A549 (cell line): ENCODE measurements around the gene ARID1B.

Experiments used
- BCL3 ChIP-seq: fragments of >200 bp; sonication (Bioruptor Twin); formaldehyde crosslinking; IDR thresholded peaks from 3 replicates; pipeline ENCODE4 v1.6.1; 2016
- CTCF ChIP-seq: fragments of >200 bp; sonication (Bioruptor Twin); formaldehyde crosslinking; IDR thresholded peaks from 3 replicates; pipeline ENCODE4 v1.5.1; 2016
- ELK1 ChIP-seq: fragments of 150-350 bp; IDR thresholded peaks from 2 replicates; pipeline ENCODE4 v1.6.1; 2014; ENCODE audit warnings: low read depth, mild to moderate bottlenecking, low read length
- EP300 ChIP-seq, 2 experiments: fragments of >200 bp; sonication (Bioruptor Twin); formaldehyde crosslinking; IDR thresholded peaks; 2 replicates in 1 of 2; 3 replicates in 1 of 2; pipeline ENCODE4 v1.6.1; 2016 to 2017
- HDAC2 ChIP-seq: fragments of 200-600 bp; sonication (generic); IDR thresholded peaks from 2 replicates; pipeline ENCODE4 v1.6.1; 2016
- KDM1A ChIP-seq: fragments of 200-600 bp; sonication (generic); IDR thresholded peaks from 2 replicates; pipeline ENCODE4 v1.6.1; 2016; ENCODE audit warnings: low read depth, mild to moderate bottlenecking
- MAX ChIP-seq: IDR thresholded peaks from 2 replicates; pipeline ENCODE4 v1.6.1; 2012
- NR3C1 ChIP-seq: fragments of >200 bp; sonication (Bioruptor Twin); formaldehyde crosslinking; IDR thresholded peaks from 3 replicates; pipeline ENCODE4 v1.6.1; 2017
- RCOR1 ChIP-seq: fragments of 150-350 bp; IDR thresholded peaks from 2 replicates; pipeline ENCODE4 v1.6.1; 2014; ENCODE audit warnings: antibody characterized with exemption, low read length, low read depth
- RFX5 ChIP-seq: fragments of 450-650 bp; IDR thresholded peaks from 2 replicates; pipeline ENCODE4 v1.7.1; 2014; ENCODE audit warnings: antibody characterized with exemption, mild to moderate bottlenecking, moderate library complexity
- SMC3 ChIP-seq: fragments of >200 bp; sonication (Bioruptor Twin); formaldehyde crosslinking; IDR thresholded peaks from 3 replicates; pipeline ENCODE4 v1.6.1; 2018; ENCODE audit warnings: inconsistent platforms

GRCh38 chr6:157249826-157250225 is 472.6 kb downstream of the ARID1B start:
- no peak for TF ChIP-seq ELK1
- no peak for TF ChIP-seq BCL3
- no peak for TF ChIP-seq KDM1A
- no peak for TF ChIP-seq CTCF
- no peak for TF ChIP-seq HDAC2
- no peak for TF ChIP-seq RFX5
- TF ChIP-seq EP300 (IDR thresholded peaks at IDR 0.05), result no peak
- no peak for TF ChIP-seq NR3C1
- TF ChIP-seq MAX, result no peak
- TF ChIP-seq RCOR1, result no peak
- no peak for TF ChIP-seq SMC3
